NT2/D1 (cell line): ENCODE data around the gene FLYWCH1.

Experiments used
- YY1 ChIP-seq: IDR thresholded peaks from 2 replicates; pipeline ENCODE4 v1.6.1; 2011; ENCODE audit not compliant: insufficient read length, insufficient read depth
- ZNF274 ChIP-seq: IDR thresholded peaks from 2 replicates; pipeline ENCODE4 v1.6.1; 2011; ENCODE audit warnings: mild to moderate bottlenecking, low read depth, low read length

DNA sequence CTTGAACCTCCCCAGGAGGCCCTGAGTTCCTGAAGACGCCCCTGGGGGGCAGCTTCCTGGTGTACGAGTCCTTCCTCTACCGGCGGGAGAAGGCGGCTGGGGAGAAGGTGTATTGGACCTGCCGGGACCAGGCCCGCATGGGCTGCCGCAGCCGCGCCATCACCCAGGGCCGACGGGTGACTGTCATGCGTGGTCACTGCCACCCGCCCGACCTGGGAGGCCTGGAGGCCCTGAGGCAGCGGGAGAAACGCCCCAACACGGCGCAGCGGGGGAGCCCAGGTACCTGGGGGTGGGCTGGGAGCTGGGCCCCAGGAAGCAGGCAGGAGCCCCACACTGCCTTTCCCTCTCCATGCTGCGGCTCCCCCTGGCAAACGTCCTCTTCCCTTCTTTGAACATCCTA is 22.0 kb downstream of the FLYWCH1 start:
- TF ChIP-seq YY1: no peak
- TF ChIP-seq ZNF274: no peak
